H1 (cell line): ENCODE measurements around the gene KRT75.

Source experiments
- CBX5 ChIP-seq: fragments of 300-800, 300-1000 bp; sonication (generic); IDR thresholded peaks from 2 replicates; pipeline ENCODE4 v1.7.1; 2016; ENCODE audit warnings: antibody characterized with exemption, low read length, low read depth
- CBX8 ChIP-seq: fragments of 300-800, 300-1000 bp; sonication (generic); IDR thresholded peaks from 2 replicates; pipeline ENCODE4 v1.7.1; 2016; ENCODE audit warnings: low read depth, low read length, borderline replicate concordance
- CTCF ChIP-seq, 3 experiments: IDR thresholded peaks; 1 replicate in 2 of 3; 2 replicates in 1 of 3; pipeline versions ENCODE4 v1.5.1 to v1.6.1; 2011; ENCODE audit warnings: low read length in 3 of 3, mild to moderate bottlenecking in 3 of 3, inconsistent platforms in 2 of 3, low read depth in 1 of 3, moderate library complexity in 1 of 3; ENCODE audit not compliant: insufficient read depth in 1 of 3; ENCODE audit errors: control extremely low read depth in 1 of 3
- HDAC6 ChIP-seq: IDR thresholded peaks from one replicate; pipeline ENCODE4 v1.7.1; 2012; ENCODE audit warnings: low read depth, mild to moderate bottlenecking, inconsistent platforms, low read length, moderate library complexity
- MAX ChIP-seq: IDR thresholded peaks from 2 replicates; pipeline ENCODE4 v1.6.1; 2012; ENCODE audit warnings: inconsistent platforms
- NANOG ChIP-seq: IDR thresholded peaks from 2 replicates; pipeline ENCODE4 v1.6.1; 2011; ENCODE audit warnings: low read length, low read depth, mild to moderate bottlenecking, inconsistent platforms; ENCODE audit not compliant: insufficient read depth, poor library complexity, severe bottlenecking
- NRF1 ChIP-seq: IDR thresholded peaks from 2 replicates; pipeline ENCODE4 v1.6.1; 2011; ENCODE audit warnings: mild to moderate bottlenecking, low read depth, low read length, improper control_type of control experiment
- POLR2A ChIP-seq, 2 experiments: IDR thresholded peaks; 1 replicate in 1 of 2; 2 replicates in 1 of 2; pipeline ENCODE4 v1.6.1; 2011; ENCODE audit warnings: low read depth in 2 of 2, low read length in 2 of 2, mild to moderate bottlenecking in 2 of 2; ENCODE audit errors: control extremely low read depth in 1 of 2
- POLR2AphosphoS5 ChIP-seq: IDR thresholded peaks from 2 replicates; pipeline ENCODE4 v1.6.1; 2011; ENCODE audit warnings: low read depth, low read length
- RAD21 ChIP-seq, 2 experiments: IDR thresholded peaks in 1 of 2; conservative IDR thresholded peaks in 1 of 2; 2 replicates each; pipeline ENCODE4 v1.6.1; 2011; ENCODE audit warnings: low read depth in 2 of 2, low read length in 2 of 2, improper control_type of control experiment in 1 of 2, inconsistent platforms in 1 of 2, mild to moderate bottlenecking in 1 of 2, moderate library complexity in 1 of 2
- SP1 ChIP-seq: IDR thresholded peaks from 2 replicates; pipeline ENCODE4 v1.6.1; 2011; ENCODE audit warnings: low read depth, low read length
- SP4 ChIP-seq: IDR thresholded peaks from 2 replicates; pipeline ENCODE4 v1.6.1; 2012; ENCODE audit warnings: low read length, inconsistent platforms
- TEAD4 ChIP-seq: IDR thresholded peaks from 2 replicates; pipeline ENCODE4 v1.6.1; 2012; ENCODE audit warnings: low read depth, low read length, inconsistent platforms, mixed read lengths

- TF ChIP-seq CTCF (IDR thresholded peaks at IDR 0.05; ENCODE audit: control extremely low read depth in 1 of 3, insufficient read depth in 1 of 3, low read depth in 1 of 3, low read length in 3 of 3) (no peak), NANOG (no peak), POLR2A (IDR thresholded peaks at IDR 0.05; ENCODE audit: control extremely low read depth in 1 of 2, low read depth in 2 of 2, low read length in 2 of 2) (no peak), CBX5 (no peak), SP4 (no peak), POLR2AphosphoS5 (no peak), SP1 (no peak), MAX (no peak), CBX8 (no peak), HDAC6 (no peak), NRF1 (no peak), RAD21 (IDR thresholded peaks at IDR 0.05 in 1 of 2, conservative IDR thresholded peaks at IDR 0.05 in 1 of 2; ENCODE audit: low read depth in 2 of 2, low read length in 2 of 2) (no peak), TEAD4 (no peak)
Observed at GRCh38 chr12:52439845-52440244, 5.7 kb upstream of the KRT75 start.
